GM12801 (cell line): Measurements from ENCODE around the gene ARFIP1.

Source experiments
- CTCF ChIP-seq: IDR thresholded peaks from one replicate; pipeline ENCODE4 v1.5.1; 2011; ENCODE audit warnings: control low read depth; ENCODE audit not compliant: insufficient read length; ENCODE audit errors: extremely low read depth

ARFIP1 gene

GRCh38 chr4:152870606-152871005 is 90.9 kb downstream of the ARFIP1 start:
- no peak for TF ChIP-seq CTCF

GRCh38 chr4:152875261-152875660 is 95.5 kb downstream of the ARFIP1 start:
- TF ChIP-seq CTCF: no peak

- TF ChIP-seq CTCF: no peak
Observed at GRCh38 chr4:152877868-152878267, 98.1 kb downstream of the ARFIP1 start.

- no peak for TF ChIP-seq CTCF
Observed at GRCh38 chr4:152880263-152880662, 100.5 kb downstream of the ARFIP1 start.

GRCh38 chr4:152881974-152882373 is 102.2 kb downstream of the ARFIP1 start:
- no peak for TF ChIP-seq CTCF

- TF ChIP-seq CTCF: no peak
Observed at GRCh38 chr4:152885185-152885584, 105.4 kb downstream of the ARFIP1 start.

- no peak for TF ChIP-seq CTCF
Observed at GRCh38 chr4:152886201-152886600, 106.4 kb downstream of the ARFIP1 start.

- TF ChIP-seq CTCF: no peak
Observed at GRCh38 chr4:152887981-152888380, 108.2 kb downstream of the ARFIP1 start.
